ENCODE data around the gene STX8.

Gene STX8

DNA sequence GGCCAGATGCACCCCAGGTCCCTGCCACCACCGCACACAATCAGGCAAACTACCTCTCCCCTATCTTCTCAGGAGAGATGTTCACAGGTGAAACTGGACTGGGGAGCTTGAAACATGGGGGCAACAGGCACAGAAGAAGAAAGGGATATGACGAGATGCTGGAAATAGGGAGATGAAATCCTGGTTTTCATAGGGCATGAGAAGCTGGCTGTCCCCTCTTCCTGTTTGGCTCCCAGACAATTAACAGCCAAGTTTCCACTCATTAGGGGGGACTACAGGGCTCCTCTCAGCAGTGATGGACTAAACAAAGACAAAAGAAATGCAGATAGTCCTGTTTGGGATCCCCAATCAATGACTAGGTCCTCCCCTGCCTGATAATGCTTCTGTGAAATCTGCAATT is 288.3 kb downstream of the STX8 start:
- no peak for TF ChIP-seq FOXP2 (optimal IDR thresholded peaks at IDR 0.05; ENCODE audit: borderline replicate concordance, extremely low read depth, extremely low read length, insufficient read depth)

DNA sequence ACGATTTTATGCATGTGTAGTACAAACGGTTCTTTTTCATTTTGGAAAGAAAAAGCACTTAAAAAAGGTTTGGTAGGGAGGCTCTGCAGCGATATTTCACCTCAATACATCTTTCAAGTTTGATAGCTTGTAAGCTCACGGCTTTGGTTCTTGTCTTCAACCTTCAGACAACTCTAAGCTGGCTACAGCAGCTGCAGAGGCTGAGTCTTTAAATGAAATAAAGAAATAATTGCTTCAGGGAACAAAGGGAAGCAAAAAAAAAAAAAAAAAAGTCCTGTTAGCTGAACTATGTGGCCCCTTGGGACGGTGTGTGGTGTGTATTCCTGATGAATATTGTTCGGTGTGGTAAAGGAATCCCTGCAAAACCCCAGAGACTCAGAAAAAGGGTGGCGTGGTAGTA is 289.2 kb downstream of the STX8 start:
- TF ChIP-seq POLR2AphosphoS5 (IDR thresholded peaks at IDR 0.05; ENCODE audit: low read depth, low read length): no peak
- TF ChIP-seq FOXP2 (optimal IDR thresholded peaks at IDR 0.05; ENCODE audit: borderline replicate concordance, extremely low read depth, extremely low read length, insufficient read depth): no peak
- no peak for TF ChIP-seq TAF1 (IDR thresholded peaks at IDR 0.05; ENCODE audit: borderline replicate concordance, insufficient read depth, low read length)
- no peak for TF ChIP-seq SIN3A (IDR thresholded peaks at IDR 0.05; ENCODE audit: borderline replicate concordance, insufficient read depth, low read length)
- TF ChIP-seq, protein P1, sequence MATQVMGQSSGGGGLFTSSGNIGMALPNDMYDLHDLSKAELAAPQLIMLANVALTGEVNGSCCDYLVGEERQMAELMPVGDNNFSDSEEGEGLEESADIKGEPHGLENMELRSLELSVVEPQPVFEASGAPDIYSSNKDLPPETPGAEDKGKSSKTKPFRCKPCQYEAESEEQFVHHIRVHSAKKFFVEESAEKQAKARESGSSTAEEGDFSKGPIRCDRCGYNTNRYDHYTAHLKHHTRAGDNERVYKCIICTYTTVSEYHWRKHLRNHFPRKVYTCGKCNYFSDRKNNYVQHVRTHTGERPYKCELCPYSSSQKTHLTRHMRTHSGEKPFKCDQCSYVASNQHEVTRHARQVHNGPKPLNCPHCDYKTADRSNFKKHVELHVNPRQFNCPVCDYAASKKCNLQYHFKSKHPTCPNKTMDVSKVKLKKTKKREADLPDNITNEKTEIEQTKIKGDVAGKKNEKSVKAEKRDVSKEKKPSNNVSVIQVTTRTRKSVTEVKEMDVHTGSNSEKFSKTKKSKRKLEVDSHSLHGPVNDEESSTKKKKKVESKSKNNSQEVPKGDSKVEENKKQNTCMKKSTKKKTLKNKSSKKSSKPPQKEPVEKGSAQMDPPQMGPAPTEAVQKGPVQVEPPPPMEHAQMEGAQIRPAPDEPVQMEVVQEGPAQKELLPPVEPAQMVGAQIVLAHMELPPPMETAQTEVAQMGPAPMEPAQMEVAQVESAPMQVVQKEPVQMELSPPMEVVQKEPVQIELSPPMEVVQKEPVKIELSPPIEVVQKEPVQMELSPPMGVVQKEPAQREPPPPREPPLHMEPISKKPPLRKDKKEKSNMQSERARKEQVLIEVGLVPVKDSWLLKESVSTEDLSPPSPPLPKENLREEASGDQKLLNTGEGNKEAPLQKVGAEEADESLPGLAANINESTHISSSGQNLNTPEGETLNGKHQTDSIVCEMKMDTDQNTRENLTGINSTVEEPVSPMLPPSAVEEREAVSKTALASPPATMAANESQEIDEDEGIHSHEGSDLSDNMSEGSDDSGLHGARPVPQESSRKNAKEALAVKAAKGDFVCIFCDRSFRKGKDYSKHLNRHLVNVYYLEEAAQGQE (IDR thresholded peaks at IDR 0.05; ENCODE audit: insufficient read depth in 1 of 2, low read depth in 2 of 2, low read length in 2 of 2): no peak

GRCh38 chr17:9285602-9286427 is 289.8 kb downstream of the STX8 start:
- TF ChIP-seq POLR2AphosphoS5 (IDR thresholded peaks at IDR 0.05; ENCODE audit: low read depth, low read length) (no peak), SIN3A (IDR thresholded peaks at IDR 0.05; ENCODE audit: borderline replicate concordance, insufficient read depth, low read length) (no peak), TAF1 (IDR thresholded peaks at IDR 0.05; ENCODE audit: borderline replicate concordance, insufficient read depth, low read length) (no peak), FOXP2 (optimal IDR thresholded peaks at IDR 0.05; ENCODE audit: borderline replicate concordance, extremely low read depth, extremely low read length, insufficient read depth) (no peak)
- TF ChIP-seq, protein P1 (IDR thresholded peaks at IDR 0.05; ENCODE audit: insufficient read depth in 1 of 2, low read depth in 2 of 2, low read length in 2 of 2): no peak

DNA sequence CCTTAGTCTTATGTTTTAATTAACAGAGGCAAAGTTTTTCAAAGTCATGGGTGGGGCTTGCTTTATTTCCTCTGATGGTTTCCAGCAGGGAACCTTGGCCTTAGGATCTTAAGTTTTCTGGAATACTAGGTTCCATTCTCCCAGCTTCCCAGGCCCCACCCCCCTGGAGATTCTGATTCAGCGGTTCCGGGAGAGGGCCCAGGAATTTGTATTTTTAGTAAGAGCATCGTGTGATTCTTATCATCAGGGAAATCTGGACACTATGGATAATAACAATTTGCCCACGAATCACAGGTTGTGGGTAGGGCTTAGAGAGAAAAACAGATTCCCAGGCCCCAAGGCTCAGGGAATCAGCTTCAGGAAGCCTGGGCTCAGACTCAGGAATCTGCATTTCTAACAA is 290.7 kb downstream of the STX8 start:
- no peak for TF ChIP-seq POLR2AphosphoS5 (IDR thresholded peaks at IDR 0.05; ENCODE audit: low read depth, low read length)
- no peak for TF ChIP-seq FOXP2 (optimal IDR thresholded peaks at IDR 0.05; ENCODE audit: borderline replicate concordance, extremely low read depth, extremely low read length, insufficient read depth)
- no peak for TF ChIP-seq TAF1 (IDR thresholded peaks at IDR 0.05; ENCODE audit: borderline replicate concordance, insufficient read depth, low read length)
- TF ChIP-seq, protein P1 (IDR thresholded peaks at IDR 0.05; ENCODE audit: insufficient read depth in 1 of 2, low read depth in 2 of 2, low read length in 2 of 2): no peak
- TF ChIP-seq SIN3A (IDR thresholded peaks at IDR 0.05; ENCODE audit: borderline replicate concordance, insufficient read depth, low read length): no peak

DNA sequence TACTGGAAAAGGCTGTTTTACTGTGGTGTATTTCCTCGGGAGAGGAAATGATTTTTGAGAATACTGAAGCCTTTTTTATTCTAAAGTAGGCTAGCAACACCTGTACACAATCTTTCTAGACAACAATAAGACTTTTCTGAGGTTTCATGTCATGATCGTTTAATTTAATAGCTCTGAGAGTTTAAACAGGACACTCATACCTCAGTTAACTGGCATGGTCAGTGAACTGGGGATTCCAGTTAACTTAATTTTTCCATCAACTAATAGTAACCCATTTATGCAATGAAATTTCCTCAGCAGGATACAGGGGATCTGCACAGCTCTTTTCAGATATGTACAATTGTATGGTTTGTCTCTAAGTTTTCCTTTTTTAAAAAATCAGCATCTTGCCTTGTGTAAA is 291.7 kb downstream of the STX8 start:
- TF ChIP-seq POLR2AphosphoS5 (IDR thresholded peaks at IDR 0.05; ENCODE audit: low read depth, low read length) (no peak), FOXP2 (optimal IDR thresholded peaks at IDR 0.05; ENCODE audit: borderline replicate concordance, extremely low read depth, extremely low read length, insufficient read depth) (no peak), SIN3A (IDR thresholded peaks at IDR 0.05; ENCODE audit: borderline replicate concordance, insufficient read depth, low read length) (no peak), TAF1 (IDR thresholded peaks at IDR 0.05; ENCODE audit: borderline replicate concordance, insufficient read depth, low read length) (no peak)
- TF ChIP-seq, protein P1 (IDR thresholded peaks at IDR 0.05; ENCODE audit: insufficient read depth in 1 of 2, low read depth in 2 of 2, low read length in 2 of 2): no peak
